HEK293 (cell line): Measurements from ENCODE around the gene ABTB2.

Experiments
- ZNF404 ChIP-seq: fragments of 450-650 bp; formaldehyde crosslinking; IDR thresholded peaks from 2 replicates; pipeline ENCODE4 v1.5.1; 2017; ENCODE audit warnings: missing biosample characterization, missing genetic modification characterization
- ZNF514 ChIP-seq: fragments of 450-650 bp; formaldehyde crosslinking; IDR thresholded peaks from 2 replicates; pipeline ENCODE4 v1.5.1; 2016; ENCODE audit warnings: missing biosample characterization, missing genetic modification characterization
- ZSCAN23 ChIP-seq: fragments of 450-650 bp; formaldehyde crosslinking; IDR thresholded peaks from 2 replicates; pipeline ENCODE4 v1.5.1; 2016; ENCODE audit warnings: missing biosample characterization, missing genetic modification characterization
- ZSCAN30 ChIP-seq: fragments of 450-650 bp; IDR thresholded peaks from 2 replicates; pipeline ENCODE4 v1.5.1; 2018; ENCODE audit warnings: missing biosample characterization, mild to moderate bottlenecking, missing genetic modification characterization, moderate library complexity
- TF ChIP-seq, protein P1 (sequence below): fragments of 450-650 bp; formaldehyde crosslinking; IDR thresholded peaks from 2 replicates; pipeline ENCODE4 v1.5.1; 2016; ENCODE audit warnings: missing biosample characterization, missing genetic modification characterization
- TF ChIP-seq, protein P2 (sequence below): fragments of 450-650 bp; formaldehyde crosslinking; conservative IDR thresholded peaks from 2 replicates; pipeline ENCODE4 v1.5.1; 2016; ENCODE audit warnings: low read depth, missing biosample characterization, missing genetic modification characterization
- TF ChIP-seq, protein P3 (sequence below): fragments of 450-650 bp; formaldehyde crosslinking; IDR thresholded peaks from 2 replicates; pipeline ENCODE4 v1.5.1; 2016; ENCODE audit warnings: missing biosample characterization, missing genetic modification characterization

DNA sequence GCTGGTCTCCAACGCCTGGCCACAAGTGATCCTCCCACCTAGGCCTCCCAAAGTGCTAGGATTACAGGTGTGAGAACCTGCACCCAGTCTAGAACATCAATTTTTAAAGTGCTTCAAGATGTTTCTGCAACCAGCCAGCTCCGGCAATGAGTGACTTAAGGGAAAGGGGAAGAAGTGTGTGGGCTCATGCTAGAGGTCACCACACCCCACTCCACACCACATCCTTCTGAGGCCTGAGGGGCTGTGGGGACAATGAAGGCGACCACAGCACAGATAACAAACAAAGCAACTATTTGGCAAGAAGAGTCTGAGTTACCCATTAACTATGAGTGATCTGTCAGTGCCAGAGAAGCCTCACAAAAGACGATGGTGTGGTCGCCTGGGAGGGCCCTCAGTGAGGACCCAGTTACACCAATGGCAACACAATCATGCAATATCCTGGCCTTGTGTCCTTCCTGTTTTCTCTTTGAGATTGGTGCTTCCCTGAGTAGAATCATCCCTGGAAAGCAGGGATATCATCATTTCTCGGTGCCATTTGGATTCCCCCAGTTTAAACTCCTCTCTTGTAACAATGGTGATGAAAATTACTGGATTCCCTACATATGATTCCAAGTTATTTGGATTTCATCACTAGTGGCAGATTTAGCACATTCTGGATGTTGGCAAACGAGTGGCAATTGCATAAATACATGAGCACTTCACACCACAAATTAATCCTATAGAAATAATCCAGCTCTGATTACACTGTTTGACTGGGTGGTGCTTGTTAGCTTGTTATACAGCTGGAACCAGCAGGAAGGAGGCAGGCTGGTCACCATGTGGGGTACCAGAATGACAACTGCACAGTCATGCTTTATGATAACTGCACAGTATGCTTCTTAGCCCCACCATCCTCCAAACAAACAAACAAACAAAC lies 18.4 kb downstream of the ABTB2 start:
- TF ChIP-seq ZSCAN30: no peak
- TF ChIP-seq ZNF514: no peak
- TF ChIP-seq, protein P1, sequence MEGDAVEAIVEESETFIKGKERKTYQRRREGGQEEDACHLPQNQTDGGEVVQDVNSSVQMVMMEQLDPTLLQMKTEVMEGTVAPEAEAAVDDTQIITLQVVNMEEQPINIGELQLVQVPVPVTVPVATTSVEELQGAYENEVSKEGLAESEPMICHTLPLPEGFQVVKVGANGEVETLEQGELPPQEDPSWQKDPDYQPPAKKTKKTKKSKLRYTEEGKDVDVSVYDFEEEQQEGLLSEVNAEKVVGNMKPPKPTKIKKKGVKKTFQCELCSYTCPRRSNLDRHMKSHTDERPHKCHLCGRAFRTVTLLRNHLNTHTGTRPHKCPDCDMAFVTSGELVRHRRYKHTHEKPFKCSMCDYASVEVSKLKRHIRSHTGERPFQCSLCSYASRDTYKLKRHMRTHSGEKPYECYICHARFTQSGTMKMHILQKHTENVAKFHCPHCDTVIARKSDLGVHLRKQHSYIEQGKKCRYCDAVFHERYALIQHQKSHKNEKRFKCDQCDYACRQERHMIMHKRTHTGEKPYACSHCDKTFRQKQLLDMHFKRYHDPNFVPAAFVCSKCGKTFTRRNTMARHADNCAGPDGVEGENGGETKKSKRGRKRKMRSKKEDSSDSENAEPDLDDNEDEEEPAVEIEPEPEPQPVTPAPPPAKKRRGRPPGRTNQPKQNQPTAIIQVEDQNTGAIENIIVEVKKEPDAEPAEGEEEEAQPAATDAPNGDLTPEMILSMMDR (tag by site-specific recombination): no peak
- no peak for TF ChIP-seq ZNF404 (tag by site-specific recombination)
- no peak for TF ChIP-seq ZSCAN23 (tag by site-specific recombination)
- TF ChIP-seq, protein P2, sequence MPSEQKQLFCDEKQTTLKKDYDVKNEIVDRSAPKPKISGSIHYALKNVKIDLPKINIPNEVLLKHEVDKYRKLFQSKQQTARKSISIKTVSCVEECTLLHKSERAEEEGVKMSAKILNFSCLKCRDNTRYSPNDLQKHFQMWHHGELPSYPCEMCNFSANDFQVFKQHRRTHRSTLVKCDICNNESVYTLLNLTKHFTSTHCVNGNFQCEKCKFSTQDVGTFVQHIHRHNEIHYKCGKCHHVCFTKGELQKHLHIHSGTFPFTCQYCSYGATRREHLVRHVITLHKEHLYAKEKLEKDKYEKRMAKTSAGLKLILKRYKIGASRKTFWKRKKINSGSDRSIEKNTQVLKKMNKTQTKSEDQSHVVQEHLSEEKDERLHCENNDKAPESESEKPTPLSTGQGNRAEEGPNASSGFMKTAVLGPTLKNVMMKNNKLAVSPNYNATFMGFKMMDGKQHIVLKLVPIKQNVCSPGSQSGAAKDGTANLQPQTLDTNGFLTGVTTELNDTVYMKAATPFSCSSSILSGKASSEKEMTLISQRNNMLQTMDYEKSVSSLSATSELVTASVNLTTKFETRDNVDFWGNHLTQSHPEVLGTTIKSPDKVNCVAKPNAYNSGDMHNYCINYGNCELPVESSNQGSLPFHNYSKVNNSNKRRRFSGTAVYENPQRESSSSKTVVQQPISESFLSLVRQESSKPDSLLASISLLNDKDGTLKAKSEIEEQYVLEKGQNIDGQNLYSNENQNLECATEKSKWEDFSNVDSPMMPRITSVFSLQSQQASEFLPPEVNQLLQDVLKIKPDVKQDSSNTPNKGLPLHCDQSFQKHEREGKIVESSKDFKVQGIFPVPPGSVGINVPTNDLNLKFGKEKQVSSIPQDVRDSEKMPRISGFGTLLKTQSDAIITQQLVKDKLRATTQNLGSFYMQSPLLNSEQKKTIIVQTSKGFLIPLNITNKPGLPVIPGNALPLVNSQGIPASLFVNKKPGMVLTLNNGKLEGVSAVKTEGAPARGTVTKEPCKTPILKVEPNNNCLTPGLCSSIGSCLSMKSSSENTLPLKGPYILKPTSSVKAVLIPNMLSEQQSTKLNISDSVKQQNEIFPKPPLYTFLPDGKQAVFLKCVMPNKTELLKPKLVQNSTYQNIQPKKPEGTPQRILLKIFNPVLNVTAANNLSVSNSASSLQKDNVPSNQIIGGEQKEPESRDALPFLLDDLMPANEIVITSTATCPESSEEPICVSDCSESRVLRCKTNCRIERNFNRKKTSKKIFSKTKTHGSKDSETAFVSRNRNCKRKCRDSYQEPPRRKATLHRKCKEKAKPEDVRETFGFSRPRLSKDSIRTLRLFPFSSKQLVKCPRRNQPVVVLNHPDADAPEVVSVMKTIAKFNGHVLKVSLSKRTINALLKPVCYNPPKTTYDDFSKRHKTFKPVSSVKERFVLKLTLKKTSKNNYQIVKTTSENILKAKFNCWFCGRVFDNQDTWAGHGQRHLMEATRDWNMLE (tag by site-specific recombination): no peak
- TF ChIP-seq, protein P3, sequence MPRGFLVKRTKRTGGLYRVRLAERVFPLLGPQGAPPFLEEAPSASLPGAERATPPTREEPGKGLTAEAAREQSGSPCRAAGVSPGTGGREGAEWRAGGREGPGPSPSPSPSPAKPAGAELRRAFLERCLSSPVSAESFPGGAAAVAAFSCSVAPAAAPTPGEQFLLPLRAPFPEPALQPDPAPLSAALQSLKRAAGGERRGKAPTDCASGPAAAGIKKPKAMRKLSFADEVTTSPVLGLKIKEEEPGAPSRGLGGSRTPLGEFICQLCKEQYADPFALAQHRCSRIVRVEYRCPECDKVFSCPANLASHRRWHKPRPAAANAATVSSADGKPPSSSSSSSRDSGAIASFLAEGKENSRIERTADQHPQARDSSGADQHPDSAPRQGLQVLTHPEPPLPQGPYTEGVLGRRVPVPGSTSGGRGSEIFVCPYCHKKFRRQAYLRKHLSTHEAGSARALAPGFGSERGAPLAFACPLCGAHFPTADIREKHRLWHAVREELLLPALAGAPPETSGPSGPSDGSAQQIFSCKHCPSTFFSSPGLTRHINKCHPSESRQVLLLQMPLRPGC (tag by site-specific recombination): no peak
